GM03348 (cell line): ENCODE measurements around the gene ANTXR2.
"Not testable (repeated sequence)": the region's sequence is repeated elsewhere in the genome, so short reads cannot be mapped to it uniquely, and the experiment has no call there.

Experiments
- DNase-seq: peaks from one replicate; pipeline ENCODE4 v3.0.0; 2012; ENCODE audit warnings: low spot score

The ANTXR2 gene

GRCh38 chr4:80072744-80073472 lies at the start of gene ANTXR2:
Gene ANTXR2, minus strand, starts transcription at chr4:80073229. Its CDS starts 669 bp downstream, at chr4:80072560.
- DNase-seq, result peak; percentile 97

- DNase-seq, result not testable (repeated sequence)
Measured at GRCh38 chr4:80121815-80122214, 48.8 kb upstream of the ANTXR2 start.

- not testable (repeated sequence) for DNase-seq
Measured at GRCh38 chr4:80119620-80120019, 46.6 kb upstream of the ANTXR2 start.

GRCh38 chr4:80116516-80116915 lies 43.5 kb upstream of the ANTXR2 start:
- no peak for DNase-seq

- no peak for DNase-seq
Measured at GRCh38 chr4:80115368-80116181, 42.5 kb upstream of the ANTXR2 start.

GRCh38 chr4:80114732-80115265 lies 41.8 kb upstream of the ANTXR2 start:
- DNase-seq, result no peak

GRCh38 chr4:80113615-80114014 lies 40.6 kb upstream of the ANTXR2 start:
- DNase-seq, result no peak

GRCh38 chr4:80112236-80112635 lies 39.2 kb upstream of the ANTXR2 start:
- DNase-seq, result peak; percentile 13

- no peak for DNase-seq
Measured at GRCh38 chr4:80111276-80111675, 38.2 kb upstream of the ANTXR2 start.

GRCh38 chr4:80107374-80107773 lies 34.3 kb upstream of the ANTXR2 start:
- no peak for DNase-seq

GRCh38 chr4:80104927-80105326 lies 31.9 kb upstream of the ANTXR2 start:
- no peak for DNase-seq

- no peak for DNase-seq
Measured at GRCh38 chr4:80103629-80104028, 30.6 kb upstream of the ANTXR2 start.

- DNase-seq, result no peak
Measured at GRCh38 chr4:80101792-80102116, 28.7 kb upstream of the ANTXR2 start.

GRCh38 chr4:80101071-80101791 lies 28.2 kb upstream of the ANTXR2 start:
- DNase-seq, result no peak

- DNase-seq, result no peak
Measured at GRCh38 chr4:80099671-80100070, 26.6 kb upstream of the ANTXR2 start.

- no peak for DNase-seq
Measured at GRCh38 chr4:80098635-80099034, 25.6 kb upstream of the ANTXR2 start.

GRCh38 chr4:80097400-80098177 lies 24.6 kb upstream of the ANTXR2 start:
- peak; percentile 84 for DNase-seq

GRCh38 chr4:80096175-80096850 lies 23.3 kb upstream of the ANTXR2 start:
- DNase-seq, result no peak

- DNase-seq, result peak; percentile 19
Measured at GRCh38 chr4:80094191-80094590, 21.2 kb upstream of the ANTXR2 start.

- no peak for DNase-seq
Measured at GRCh38 chr4:80093563-80093962, 20.5 kb upstream of the ANTXR2 start.

- no peak for DNase-seq
Measured at GRCh38 chr4:80092847-80093246, 19.8 kb upstream of the ANTXR2 start.
